ENCODE data around the gene SPPL3.

The SPPL3 gene

GRCh38 chr12:120759591-120760348 is 144.4 kb downstream of the SPPL3 start (continued):
- TF ChIP-seq OVOL3 (tag by site-specific recombination; IDR thresholded peaks at IDR 0.05) (no peak), PBX3 (CRISPR knock-in tag; IDR thresholded peaks at IDR 0.05) (no peak), PRDM1 (tag by site-specific recombination; IDR thresholded peaks at IDR 0.05) (no peak), OSR2 (tag by site-specific recombination; IDR thresholded peaks at IDR 0.05) (0 out of 2 replicates have a peak, but pooled peaks have one; percentile 27), ZFP41 (tag by site-specific recombination; IDR thresholded peaks at IDR 0.05; ENCODE audit: borderline replicate concordance) (no peak), HOXC10 (CRISPR knock-in tag; IDR thresholded peaks at IDR 0.05) (no peak), ZNF112 (tag by site-specific recombination; IDR thresholded peaks at IDR 0.05) (no peak), ZNF155 (tag by site-specific recombination; IDR thresholded peaks at IDR 0.05) (no peak)

GRCh38 chr12:120758798-120759590 is 145.2 kb downstream of the SPPL3 start:
- Histone ChIP-seq H3K4me3 (ENCODE audit: low read depth, low read length) (no peak overlapping the region), H3K4me1 (ENCODE audit: control insufficient read depth, insufficient read depth, low read length) (peaks cover 3% of the 10 kb centered on the region; the same call in 1 of the 2 replicates), H3K9me3 (ENCODE audit: control insufficient read depth, insufficient read depth, low read depth, low read length) (no peaks in the 10 kb centered on the region), H3K27ac (ENCODE audit: extremely low read depth, low read depth, low read length) (no peak overlapping the region), H3K36me3 (ENCODE audit: control insufficient read depth in 2 of 2, insufficient read depth in 1 of 2, low read length in 2 of 2) (peaks cover 0 to 28% of the 10 kb centered on the region in 2 experiments; a peak in 2 of 3 replicates)
- POLR2A ChIA-PET, result interaction anchor here (0.5 kb wide), 1 partner anchor 12 kb away, joined by 3 read pairs; no protein-coding TSS in a partner anchor
- TF ChIP-seq ZNF266 (tag by site-specific recombination; IDR thresholded peaks at IDR 0.05; ENCODE audit: low read depth) (no peak), ZEB2 (tag by site-specific recombination; IDR thresholded peaks at IDR 0.05) (no peak), ZBTB8A (tag by site-specific recombination; IDR thresholded peaks at IDR 0.05) (no peak), HOXD13 (CRISPR knock-in tag; IDR thresholded peaks at IDR 0.05; ENCODE audit: borderline replicate concordance) (no peak), ZNF311 (tag by site-specific recombination; IDR thresholded peaks at IDR 0.05; ENCODE audit: borderline replicate concordance) (no peak), ZNF138 (tag by site-specific recombination; IDR thresholded peaks at IDR 0.05; ENCODE audit: borderline replicate concordance) (no peak), ZNF335 (tag by site-specific recombination; conservative IDR thresholded peaks at IDR 0.05) (no peak)
- CTCF ChIA-PET, result interaction anchor here (0.6 to 1.0 kb wide), 2 partner anchors 178 to 213 kb away, joined by 3 to 5 read pairs; no protein-coding TSS in a partner anchor

GRCh38 chr12:120757949-120758348 is 146.2 kb downstream of the SPPL3 start:
- TF ChIP-seq ZNF639 (tag by site-specific recombination; IDR thresholded peaks at IDR 0.05) (no peak), ZNF391 (tag by site-specific recombination; IDR thresholded peaks at IDR 0.05; ENCODE audit: borderline replicate concordance, low read depth) (no peak), SETDB1 (IDR thresholded peaks at IDR 0.05; ENCODE audit: insufficient read length, low read length) (no peak), ZNF645 (tag by site-specific recombination; IDR thresholded peaks at IDR 0.05) (no peak), ZNF133 (tag by site-specific recombination; IDR thresholded peaks at IDR 0.05) (no peak), KLF10 (tag by site-specific recombination; IDR thresholded peaks at IDR 0.05) (no peak), ZNF561 (tag by site-specific recombination; IDR thresholded peaks at IDR 0.05; ENCODE audit: borderline replicate concordance) (no peak)
- peaks cover 0 to 19% of the 10 kb centered on the region in 2 experiments; a peak in 2 of 3 replicates for H3K36me3 ChIP-seq (ENCODE audit: control insufficient read depth in 2 of 2, insufficient read depth in 1 of 2, low read length in 2 of 2)
- CTCF ChIA-PET, result interaction anchor here (0.6 to 1.0 kb wide), 2 partner anchors 113 to 214 kb away, joined by 3 to 6 read pairs; no protein-coding TSS in a partner anchor
- H3K4me1 ChIP-seq (ENCODE audit: control insufficient read depth, insufficient read depth, low read length), result peaks cover 3% of the 10 kb centered on the region; the same call in 1 of the 2 replicates
- POLR2A ChIA-PET, result no interaction called here
- no peak overlapping the region for H3K27ac ChIP-seq (ENCODE audit: extremely low read depth, low read depth, low read length)
- H3K9me3 ChIP-seq (ENCODE audit: control insufficient read depth, insufficient read depth, low read depth, low read length), result no peaks in the 10 kb centered on the region
- H3K4me3 ChIP-seq (ENCODE audit: low read depth, low read length), result no peak overlapping the region

Measured in HEK293 (cell line).